ENCODE results near the gene OR6K2. TPM values are rescaled to one million over a fixed set of nuclear protein-coding genes. Genes with fewer than 3 reads are reported as not detected.
"Not testable (repeated sequence)": the region's sequence is repeated elsewhere in the genome, so short reads cannot be mapped to it uniquely, and the experiment has no call there.

OR6K2 gene
- total RNA-seq: not detected

GRCh38 chr1:158700552-158700951 is at the start of gene OR6K2:
Gene OR6K2 (minus strand): TSS chr1:158700652. CDS start chr1:158700652, 0 bp downstream.
- no peak for DNase-seq

- DNase-seq: no peak
Measured at GRCh38 chr1:158735848-158736247, 35.4 kb upstream of the OR6K2 start.

- DNase-seq: no peak
Measured at GRCh38 chr1:158732524-158732923, 32.1 kb upstream of the OR6K2 start.

GRCh38 chr1:158731707-158732106 is 31.3 kb upstream of the OR6K2 start:
- DNase-seq: no peak

GRCh38 chr1:158730453-158730852 is 30.0 kb upstream of the OR6K2 start:
- no peak for DNase-seq

- no peak for DNase-seq
Measured at GRCh38 chr1:158728510-158729225, 28.2 kb upstream of the OR6K2 start.

- DNase-seq: no peak
Measured at GRCh38 chr1:158724442-158724841, 24.0 kb upstream of the OR6K2 start.

- no peak for DNase-seq
Measured at GRCh38 chr1:158720620-158721019, 20.2 kb upstream of the OR6K2 start, which contains the start of gene OR6K3. Gene OR6K3 (minus strand): TSS chr1:158720720. CDS start chr1:158718115, 2,605 bp downstream.

- no peak for DNase-seq
Measured at GRCh38 chr1:158719664-158720063, 19.2 kb upstream of the OR6K2 start.

- DNase-seq: no peak
Measured at GRCh38 chr1:158717344-158717743, 16.9 kb upstream of the OR6K2 start.

GRCh38 chr1:158716335-158716734 is 15.9 kb upstream of the OR6K2 start:
- no peak for DNase-seq

- DNase-seq: no peak
Measured at GRCh38 chr1:158714754-158715153, 14.3 kb upstream of the OR6K2 start.

- no peak for DNase-seq
Measured at GRCh38 chr1:158711098-158711497, 10.6 kb upstream of the OR6K2 start.

- no peak for DNase-seq
Measured at GRCh38 chr1:158706096-158706495, 5.6 kb upstream of the OR6K2 start.

- no peak for DNase-seq
Measured at GRCh38 chr1:158694596-158694995, 5.9 kb downstream of the OR6K2 start.

- no peak for DNase-seq
Measured at GRCh38 chr1:158692356-158692755, 8.1 kb downstream of the OR6K2 start.

GRCh38 chr1:158691907-158692306 is 8.5 kb downstream of the OR6K2 start:
- DNase-seq: no peak

GRCh38 chr1:158691149-158691548 is 9.3 kb downstream of the OR6K2 start:
- DNase-seq: not testable (repeated sequence)

- no peak for DNase-seq
Measured at GRCh38 chr1:158689875-158690274, 10.6 kb downstream of the OR6K2 start.

GRCh38 chr1:158689110-158689509 is 11.3 kb downstream of the OR6K2 start:
- no peak for DNase-seq

- not testable (repeated sequence) for DNase-seq
Measured at GRCh38 chr1:158688343-158688742, 12.1 kb downstream of the OR6K2 start.

- no peak for DNase-seq
Measured at GRCh38 chr1:158687037-158687436, 13.4 kb downstream of the OR6K2 start.

- DNase-seq: no peak
Measured at GRCh38 chr1:158686111-158687009, 14.1 kb downstream of the OR6K2 start, which contains the start of gene SPTA1. Gene SPTA1 (minus strand): TSS chr1:158686715. CDS start chr1:158686517, 198 bp downstream.

GRCh38 chr1:158685085-158685484 is 15.4 kb downstream of the OR6K2 start:
- DNase-seq: no peak
